GM21360 (cell line): Measurements from ENCODE around the gene LCP1.
"Not testable (repeated sequence)": the region's sequence is repeated elsewhere in the genome, so short reads cannot be mapped to it uniquely, and the experiment has no call there.

ENCODE experiments used
- ATAC-seq: cut with Tn5 transposase; IDR thresholded peaks from one replicate; pipeline ENCODE4 v1.9.1; 2021; ENCODE audit warnings: mild to moderate bottlenecking, moderate library complexity; ENCODE audit not compliant: unreplicated experiment

The LCP1 gene

DNA sequence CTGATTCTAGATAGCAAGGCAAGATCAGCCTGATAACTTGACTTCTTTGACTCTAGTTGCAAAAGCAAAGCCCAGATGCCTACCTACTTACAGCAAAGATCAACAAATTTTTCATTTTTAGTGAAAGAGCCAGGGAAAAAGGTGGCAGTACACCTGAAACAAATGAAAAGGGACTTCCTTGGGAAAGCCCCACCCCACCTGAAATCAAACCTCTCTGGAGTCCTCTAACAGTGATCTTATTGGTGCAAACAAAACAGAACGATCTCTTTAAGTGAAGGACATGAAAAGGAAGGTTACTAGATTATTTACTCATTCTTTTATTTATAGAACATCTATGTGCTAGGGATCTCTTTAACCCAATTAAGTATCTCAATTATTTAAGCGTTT lies 507 bp upstream of the LCP1 start:
- ATAC-seq: peak; percentile 17

DNA sequence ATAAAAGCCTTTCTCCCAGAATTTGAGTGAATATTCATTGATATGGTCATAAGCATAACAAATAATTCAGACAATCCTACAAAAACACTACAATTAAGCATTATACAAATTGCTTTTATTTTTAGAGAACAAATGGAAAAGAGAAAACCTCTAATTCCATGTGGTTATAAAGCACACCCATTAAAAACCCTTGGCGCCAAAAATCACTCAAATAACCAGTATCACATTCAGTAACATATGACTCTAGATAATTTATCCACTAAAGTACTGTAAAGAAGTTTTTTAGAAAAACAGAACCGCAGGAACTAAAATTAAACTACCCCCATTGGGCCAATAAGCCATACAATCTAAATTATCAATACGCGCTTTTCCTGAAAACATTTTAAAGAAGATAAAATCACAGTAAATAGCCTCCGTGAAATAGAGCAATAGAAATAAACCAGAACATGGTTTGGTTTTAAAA lies 569 bp downstream of the LCP1 start:
- ATAC-seq: no peak

DNA sequence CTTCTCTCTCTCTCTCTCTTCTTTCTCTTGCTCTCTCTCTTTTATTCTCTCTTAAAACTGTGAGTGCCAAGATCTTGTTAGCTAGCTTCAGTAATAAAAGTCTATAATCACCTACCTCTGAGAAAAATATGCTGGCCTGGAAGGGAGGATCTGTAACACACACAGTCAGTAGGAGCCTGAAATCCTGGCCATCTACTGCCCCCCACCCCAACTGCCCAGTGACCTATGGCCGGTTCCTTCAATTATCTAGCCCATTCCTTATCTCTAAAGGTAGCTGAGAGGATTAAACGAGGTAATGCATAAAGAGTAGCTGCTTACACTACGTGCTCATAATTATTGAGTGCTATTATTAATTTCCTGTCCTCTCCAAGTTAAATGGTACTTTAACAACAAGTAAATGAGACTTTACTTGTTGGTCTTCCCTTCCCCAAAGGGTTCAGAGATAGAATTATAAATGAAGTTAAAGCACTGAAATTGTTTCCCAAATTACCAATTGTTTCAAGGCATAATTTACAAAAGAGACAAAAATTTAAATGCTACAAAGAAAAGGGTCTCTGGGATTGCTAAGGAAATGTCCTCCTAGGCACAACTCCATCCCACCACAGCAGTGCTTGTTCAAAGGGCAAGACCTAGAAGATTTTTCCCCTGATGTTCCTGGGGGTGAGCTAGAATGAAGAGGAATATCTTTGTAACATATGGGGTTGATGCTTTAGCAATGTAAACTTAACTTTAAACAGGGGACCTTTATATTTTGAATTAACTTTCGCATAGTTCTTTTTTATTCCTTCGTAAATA lies 1.8 kb downstream of the LCP1 start:
- ATAC-seq: no peak

DNA sequence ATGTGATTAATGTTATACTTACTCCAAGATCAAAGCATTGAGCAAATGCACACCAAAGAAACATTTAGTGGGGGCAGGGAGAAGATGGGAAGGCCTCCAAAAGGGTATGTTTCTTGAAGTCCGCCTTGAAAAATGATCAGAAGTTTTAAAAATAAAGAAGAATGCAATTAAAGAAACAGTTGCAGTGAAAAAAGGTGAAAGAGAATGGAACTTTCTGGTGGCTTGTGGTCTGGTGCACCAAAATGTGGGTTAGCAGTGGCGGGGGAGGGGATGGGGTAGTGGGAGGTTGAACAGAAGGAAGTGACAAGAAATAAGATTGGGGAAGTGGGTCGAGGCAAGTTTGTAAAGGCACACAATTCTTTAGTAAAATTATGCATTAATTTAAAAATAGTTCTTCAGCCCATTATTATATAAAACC lies 2.5 kb downstream of the LCP1 start:
- no peak for ATAC-seq

DNA sequence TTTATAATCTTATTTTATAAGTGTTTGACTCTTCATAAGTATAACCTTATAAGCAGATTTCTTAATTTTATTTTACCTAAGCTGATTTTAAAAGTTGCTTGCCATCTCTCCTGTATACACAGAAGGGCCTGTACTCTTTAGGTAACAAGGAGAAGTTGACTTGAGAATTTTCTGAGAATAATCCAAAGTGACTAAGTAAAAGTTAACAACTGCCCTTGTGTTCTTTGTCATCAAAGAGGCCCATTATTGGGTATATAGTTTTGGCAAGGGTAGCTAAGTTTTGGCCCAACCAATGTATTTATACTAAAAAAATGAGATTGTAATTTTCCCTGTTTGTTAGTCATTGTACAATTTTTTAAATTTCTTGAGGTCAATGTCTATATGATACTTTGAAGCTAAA lies 3.2 kb downstream of the LCP1 start:
- no peak for ATAC-seq

DNA sequence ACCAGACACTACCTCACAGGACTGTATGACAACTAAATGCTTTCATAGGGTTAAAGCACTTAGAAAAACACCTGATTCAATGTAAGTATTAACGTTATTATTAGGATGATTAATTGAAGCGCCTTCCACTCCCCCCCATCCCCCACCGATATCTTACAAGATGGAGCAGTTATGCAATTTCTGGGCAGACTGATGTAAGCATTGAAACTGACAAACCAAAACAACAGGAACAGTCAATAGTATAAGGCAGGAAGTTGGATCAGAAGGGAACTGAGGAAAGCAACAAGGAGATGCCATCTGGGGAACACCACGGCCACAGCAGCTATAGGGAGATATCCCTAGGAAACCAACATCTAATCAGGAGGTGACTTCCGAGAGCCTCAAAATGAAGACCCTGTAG lies 3.8 kb downstream of the LCP1 start:
- no peak for ATAC-seq

DNA sequence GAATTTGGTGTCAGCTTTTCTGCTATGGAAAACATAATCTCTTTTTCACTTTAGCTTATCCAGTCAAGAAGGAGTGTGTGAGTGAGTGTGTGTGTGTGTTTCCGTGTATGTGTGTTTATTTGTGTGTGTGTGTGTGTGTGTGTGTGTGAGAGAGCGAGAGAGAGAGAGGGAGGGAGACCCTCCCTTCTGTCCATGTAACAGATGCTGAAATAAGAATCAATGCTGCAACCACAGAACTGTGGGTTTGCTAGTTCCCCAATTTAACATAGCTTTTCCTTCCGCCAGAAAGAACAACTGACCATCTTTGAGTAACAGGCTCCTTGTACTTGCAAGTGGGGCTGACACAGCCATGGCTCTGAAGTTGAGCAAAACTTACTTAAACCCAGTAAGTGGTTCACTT lies 5.2 kb downstream of the LCP1 start:
- no peak for ATAC-seq

DNA sequence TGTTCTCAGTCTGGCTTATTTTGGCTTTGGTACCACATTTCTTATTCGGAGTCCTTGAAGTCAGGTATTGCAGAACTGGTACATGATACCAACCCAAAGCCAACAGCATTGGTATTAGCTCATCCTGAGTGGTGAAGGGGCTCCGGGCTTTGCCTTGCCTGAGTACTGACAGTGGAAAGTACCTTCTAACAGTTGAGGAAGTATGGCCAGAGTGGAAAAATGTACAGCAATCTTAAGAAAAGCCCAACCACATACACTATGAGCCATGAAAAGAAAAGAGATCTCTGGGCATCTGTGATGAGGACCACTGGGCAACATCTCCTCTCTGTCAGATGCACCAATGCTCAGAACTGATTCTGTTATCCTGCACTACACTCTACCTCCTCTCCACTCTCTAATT lies 8.3 kb downstream of the LCP1 start:
- no peak for ATAC-seq

DNA sequence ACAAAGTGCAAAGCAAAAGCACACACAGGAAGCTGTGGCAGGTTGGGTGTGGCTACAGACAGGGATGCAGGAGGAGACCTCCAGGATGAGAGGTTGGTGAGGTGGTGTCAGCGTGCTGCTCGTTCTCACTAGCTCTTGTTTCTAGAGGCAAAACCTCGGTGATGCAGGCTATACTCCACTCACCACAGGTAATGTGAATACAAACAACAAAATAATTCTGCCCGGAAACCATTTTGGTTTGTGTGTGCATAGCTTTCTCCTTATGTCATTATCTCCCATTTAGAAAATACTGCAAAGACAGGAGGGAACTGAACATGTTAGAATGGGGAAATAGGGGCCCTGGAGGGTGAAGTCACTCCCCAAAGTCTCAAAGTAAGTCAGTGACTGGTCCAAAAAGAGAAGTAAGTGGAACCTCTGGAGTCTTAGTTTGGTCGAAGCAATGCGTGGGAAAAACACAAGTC lies 9.4 kb downstream of the LCP1 start:
- no peak for ATAC-seq

DNA sequence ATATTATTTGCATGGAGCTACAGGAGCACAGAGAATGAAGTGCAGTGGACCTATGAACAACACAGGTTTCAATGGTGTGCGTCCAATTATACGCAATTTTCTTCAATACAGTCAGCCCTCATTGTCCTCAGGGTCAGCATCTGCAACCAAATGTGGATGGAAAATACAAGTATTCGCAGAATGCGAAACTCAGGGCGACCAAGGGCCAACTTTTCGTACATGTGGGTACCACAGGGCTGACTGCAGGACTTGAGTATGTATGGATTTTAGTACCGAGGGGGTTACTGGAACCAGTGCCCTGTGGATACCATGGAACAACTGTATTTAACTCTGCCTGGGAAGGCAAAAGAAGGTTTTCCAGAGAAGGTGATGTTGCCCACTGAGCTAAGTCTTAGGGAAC lies 10.2 kb downstream of the LCP1 start:
- ATAC-seq: no peak

DNA sequence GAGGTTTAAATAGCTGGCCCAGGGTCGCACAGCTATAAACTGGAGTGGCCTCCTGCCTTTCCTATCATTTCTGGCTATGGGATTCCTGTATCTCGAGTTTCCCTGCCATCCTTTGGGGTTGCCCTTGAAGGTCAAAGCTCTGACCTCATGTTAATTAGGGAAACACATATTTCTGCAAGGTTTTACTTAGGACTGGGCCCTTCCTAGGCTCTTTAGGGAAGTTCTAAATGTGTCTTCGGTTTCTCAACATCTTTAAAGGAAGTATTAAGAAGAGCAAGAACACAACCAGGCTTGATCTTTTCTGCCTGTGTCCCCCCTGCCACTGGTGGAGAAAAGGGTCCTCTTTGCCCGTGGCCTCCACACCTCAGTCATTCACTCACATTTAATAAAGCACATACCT lies 10.8 kb downstream of the LCP1 start:
- ATAC-seq: no peak

DNA sequence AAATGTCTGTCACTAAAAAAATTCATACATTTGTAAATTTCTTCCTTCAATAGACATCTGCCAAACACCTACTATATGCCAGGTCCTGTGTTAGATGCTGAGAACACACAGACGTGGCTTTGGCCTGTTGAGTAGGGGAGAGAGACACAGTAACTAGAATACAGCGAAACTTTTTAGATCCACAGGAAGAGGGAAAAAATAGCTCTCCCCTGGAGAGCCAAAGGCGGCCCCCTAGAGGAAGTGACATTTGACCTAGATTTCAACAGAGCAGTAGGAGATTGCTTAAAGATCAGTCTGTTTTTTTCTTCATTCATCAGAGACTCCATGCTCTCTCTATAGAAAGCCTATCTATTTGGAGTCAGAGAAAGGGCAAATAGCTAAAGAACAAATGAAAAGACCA lies 11.3 kb downstream of the LCP1 start:
- ATAC-seq: no peak

DNA sequence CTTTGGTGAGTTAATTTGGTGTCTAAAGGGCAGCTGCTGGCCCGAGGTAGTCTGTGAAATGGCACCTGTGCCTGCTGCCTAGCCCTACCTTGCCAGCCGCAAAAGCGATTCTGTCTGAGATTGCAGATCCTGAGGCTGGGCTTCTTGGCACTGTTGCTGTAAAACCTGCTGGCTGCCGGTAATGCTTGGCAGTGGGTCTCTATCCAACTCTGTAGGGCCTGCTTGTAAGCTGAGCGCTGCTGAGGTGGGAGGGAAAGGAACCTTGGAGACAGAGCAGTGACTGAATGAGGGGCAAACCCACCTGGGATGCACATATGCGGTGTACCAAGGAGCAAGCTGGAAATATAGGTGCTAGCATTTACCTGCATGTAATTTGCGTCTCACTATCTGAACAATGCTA lies 11.7 kb downstream of the LCP1 start:
- no peak for ATAC-seq

DNA sequence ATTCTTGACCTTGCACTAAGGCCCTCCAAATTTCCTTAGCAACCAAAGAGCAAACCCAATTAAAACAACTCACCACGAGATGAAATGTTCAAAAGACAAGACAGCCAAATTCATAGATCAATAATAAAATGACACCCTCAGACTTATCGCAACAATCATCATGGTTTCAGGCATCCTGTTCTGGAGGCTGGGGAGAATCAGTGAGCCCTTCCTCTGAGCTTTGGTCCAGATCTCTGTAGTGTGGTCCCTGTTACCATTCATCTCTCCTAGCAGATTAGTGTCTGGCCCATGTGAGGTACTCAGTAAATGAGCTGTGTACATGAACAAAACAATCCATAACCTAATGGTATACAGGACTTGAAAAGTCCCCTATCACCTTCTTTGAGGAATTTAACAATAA lies 12.2 kb downstream of the LCP1 start:
- no peak for ATAC-seq

DNA sequence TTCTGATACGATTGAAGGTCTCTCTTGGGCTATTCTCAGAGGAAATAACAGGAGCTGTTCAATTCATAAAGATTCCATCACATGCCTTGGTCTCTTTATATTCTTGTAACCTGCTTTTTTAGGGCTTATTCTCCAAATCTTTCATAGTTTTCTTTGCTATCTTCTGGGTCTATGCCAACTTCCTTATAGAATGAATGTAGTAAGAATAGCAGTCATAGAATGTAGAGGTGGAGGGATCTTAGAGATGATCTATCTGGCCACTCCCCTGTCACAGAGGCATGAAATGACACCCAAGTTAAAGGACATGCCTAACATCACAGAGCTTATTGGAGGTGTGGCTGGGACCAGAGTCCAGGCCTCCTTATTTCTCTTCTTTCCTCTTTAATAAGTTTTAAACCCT lies 13.2 kb downstream of the LCP1 start:
- ATAC-seq: no peak

DNA sequence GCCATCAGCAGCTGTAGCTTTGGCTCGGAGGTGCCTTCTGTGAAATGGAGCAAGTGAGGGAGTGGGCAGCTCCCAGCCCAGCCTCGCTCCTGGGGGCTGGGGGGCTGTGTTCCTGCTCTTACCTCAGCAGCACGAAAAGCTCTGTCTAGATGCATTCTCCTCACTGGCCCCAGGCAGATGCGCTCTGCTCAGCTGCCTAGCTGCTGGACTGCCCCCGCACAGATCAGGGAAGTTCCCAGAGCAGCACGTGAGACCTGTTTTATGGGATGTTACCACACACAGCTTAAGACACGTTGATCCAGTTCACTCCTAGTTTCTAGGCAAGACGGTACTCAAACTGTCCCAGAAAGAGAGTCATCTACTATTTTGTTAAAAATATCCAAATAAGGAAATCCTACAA lies 13.6 kb downstream of the LCP1 start:
- no peak for ATAC-seq

DNA sequence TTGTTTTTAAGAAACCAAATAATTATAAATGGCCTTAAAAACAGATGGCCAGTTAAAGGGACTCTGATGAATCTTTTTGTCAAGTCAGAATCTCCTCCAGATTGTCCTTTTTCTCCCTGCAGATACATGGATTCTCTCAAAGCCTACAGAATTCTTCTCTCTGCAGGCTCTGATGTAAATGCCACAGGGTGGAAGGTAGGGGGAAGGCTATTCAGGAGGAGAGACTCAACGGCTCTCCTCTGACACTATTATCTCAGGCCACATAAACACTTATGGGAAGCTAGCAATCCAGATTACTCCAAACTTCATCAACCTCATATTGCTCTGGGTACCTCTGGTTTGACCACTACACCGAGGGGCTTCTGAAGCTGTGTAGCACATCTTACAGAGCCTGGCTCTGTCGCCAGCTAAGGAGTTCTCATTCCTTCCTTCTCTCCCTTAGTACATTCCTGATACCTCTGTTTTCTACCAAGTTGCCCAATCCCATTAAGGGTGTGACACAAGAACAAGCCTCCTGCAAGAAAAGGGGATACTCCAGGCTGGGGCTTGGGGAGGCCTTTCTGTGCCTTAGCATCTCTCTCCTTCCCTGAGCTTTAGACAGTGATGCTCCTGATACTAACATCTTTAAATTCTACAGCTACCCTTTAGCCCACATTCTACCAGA lies 14.9 kb downstream of the LCP1 start:
- no peak for ATAC-seq

DNA sequence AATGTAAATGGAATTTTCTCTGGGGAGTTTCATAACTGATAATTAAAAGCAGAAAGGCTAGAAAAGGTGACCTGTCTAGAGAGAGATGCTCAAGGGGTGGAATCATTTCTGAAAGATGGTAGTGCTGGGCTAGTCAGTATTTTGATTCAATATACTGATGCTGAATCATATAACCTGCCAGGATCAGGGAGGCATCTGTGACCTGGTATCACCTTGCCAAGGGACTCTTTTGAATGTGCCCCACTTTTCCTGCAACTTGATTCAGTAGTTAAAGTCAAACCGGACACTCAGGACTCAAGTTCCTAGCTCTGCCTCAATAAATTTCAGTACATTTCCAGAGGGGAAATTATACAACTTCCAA lies 15.8 kb downstream of the LCP1 start:
- no peak for ATAC-seq

DNA sequence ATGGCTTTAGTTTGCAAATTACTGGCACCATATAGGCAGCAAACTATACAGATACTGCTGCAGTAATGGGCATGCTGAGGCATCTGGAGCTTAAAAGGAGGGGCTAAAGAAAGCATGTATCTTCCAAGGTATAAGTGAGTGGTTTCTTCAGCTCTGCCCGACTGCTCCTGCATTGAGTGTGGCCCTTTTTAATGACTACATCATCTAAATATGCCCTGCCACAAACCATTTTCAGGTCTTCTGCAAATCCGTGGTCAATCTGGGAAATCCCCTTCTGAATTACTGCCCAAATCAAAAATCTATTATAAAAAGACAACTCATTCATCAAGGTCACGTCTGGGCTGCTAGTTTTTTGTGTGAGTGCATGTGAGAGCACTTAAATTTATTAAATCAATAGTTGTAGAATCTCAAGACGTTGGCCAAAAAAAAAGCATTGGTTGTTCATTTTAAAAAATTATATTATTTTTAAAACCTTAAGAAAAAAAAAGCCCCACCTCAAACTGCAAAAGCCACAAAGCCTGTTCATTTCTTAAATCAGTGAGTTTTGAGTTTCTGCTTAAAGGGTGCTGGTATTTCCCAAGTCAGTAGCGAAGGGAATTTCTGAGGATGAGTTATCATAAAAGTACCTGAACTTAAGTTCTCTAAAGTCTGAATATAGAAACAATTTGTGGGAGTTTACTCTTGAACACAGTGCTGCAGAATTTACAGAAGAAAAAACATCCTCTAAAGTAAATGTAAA lies 16.3 kb downstream of the LCP1 start:
- no peak for ATAC-seq

DNA sequence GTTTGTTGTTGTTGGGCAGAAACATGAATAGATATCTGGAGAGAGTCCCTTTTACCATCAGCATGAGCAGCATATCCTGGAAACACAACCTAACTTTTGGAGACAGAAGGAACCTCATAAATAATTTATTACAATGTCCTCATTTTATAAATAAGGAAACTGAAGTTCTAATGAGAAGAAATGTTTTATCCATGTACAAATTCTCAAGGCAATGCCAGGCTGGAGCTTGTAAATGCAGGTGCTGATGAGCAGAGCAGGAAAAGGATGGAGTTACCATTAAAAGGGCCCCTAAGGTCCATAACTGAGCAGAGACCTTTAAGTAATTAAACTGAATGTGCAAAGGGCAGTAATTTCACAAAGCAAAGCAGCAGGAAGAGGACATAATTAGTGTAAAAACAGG lies 17.3 kb downstream of the LCP1 start:
- ATAC-seq: no peak

DNA sequence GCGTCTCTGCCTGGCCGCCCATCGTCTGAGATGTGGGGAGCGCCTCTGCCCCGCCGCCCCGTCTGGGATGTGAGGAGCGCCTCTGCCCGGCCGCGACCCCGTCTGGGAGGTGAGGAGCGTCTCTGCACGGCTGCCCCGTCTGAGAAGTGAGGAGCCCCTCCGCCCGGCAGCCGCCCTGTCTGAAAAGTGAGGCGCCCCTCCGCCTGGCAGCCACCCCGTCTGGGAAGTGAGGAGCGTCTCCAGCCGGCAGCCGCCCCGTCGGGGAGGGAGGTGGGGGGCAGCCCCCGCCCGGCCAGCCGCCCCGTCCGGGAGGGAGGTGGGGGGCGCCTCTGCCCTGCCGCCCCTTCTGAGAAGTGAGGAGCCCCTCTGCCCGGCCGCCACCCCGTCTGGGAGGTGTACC lies 19.2 kb downstream of the LCP1 start:
- not testable (repeated sequence) for ATAC-seq

DNA sequence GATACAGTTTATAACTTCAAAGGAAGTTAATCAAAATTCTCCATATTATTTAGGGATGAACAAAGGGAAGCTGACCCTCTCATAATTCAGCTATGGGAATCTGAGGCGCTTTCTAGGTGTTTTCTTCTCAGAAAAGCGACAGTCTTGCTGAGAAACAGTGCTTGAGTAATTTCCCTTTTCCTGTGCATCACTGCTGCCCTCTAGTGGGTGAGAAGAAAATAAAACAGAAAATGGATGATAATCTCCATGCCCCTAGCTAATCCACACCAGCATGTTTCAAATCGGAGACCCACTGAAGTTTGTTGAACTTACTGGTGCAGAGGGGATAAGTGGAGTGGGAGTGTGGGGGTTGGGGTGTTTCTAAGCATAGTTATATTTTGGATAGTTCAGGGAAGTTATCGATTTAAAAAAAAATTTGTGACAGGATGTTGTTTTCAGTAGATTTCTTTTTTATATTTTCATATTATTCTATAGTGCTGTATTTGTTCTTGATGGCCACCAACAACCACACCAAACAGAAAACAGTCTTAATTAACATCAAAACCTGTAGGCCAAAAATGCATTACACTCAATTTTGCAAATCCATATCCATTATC lies 21.4 kb downstream of the LCP1 start:
- peak; percentile 40 for ATAC-seq
